ENCODE data around the gene RASGRP2. TPM values are rescaled to one million over a fixed set of nuclear protein-coding genes. Genes with fewer than 3 reads are reported as not detected.

RASGRP2 gene
- total and polyA plus RNA-seq, 7 experiments from 2014 or later: 197 to 697 (median 577) TPM

GRCh38 chr11:64759722-64760719 lies 16.1 kb upstream of the RASGRP2 start, which contains the start of gene PYGM:
PYGM (minus strand) TSS chr11:64759974; CDS start chr11:64759898, 76 bp downstream.
- ChIA-PET CTCF (interaction anchor here (0.9 to 19.1 kb wide), 6 partner anchors 8 to 556 kb away, joined by 3 to 305 read pairs (median 6); partner anchors contain the start of genes RASGRP2 and SF1), POLR2A (interaction anchor here (0.6 to 39.7 kb wide), 7 partner anchors 5 to 430 kb away, joined by 3 to 1956 read pairs (median 4); partner anchors contain the start of genes PYGM, RASGRP2 and SF1)
- peak within 1 kb of the TSS; percentile 49 for H3K27ac ChIP-seq (ENCODE audit: low read depth, low read length)
- Mint-ChIP-seq H3K4me1 (peaks cover 44 to 74% (median 62%) of the 10 kb centered on the region in 7 donors), H3K27ac (peak within 1 kb of the TSS; percentile 86 to 95 (median 92)), H3K36me3 (peaks cover 12 to 25% (median 16%) of the 10 kb centered on the region in 5 donors), H3K4me3 (peak within 1 kb of the TSS; percentile 54 to 96 (median 75)), H3K27me3 (no peaks in the 10 kb centered on the region), H3K9me3 (peaks cover 0 to 9% (median 0%) of the 10 kb centered on the region in 11 donors)
- peaks cover 51 to 70% of the 10 kb centered on the region in 2 donors for H3K4me1 ChIP-seq (ENCODE audit: control insufficient read depth in 2 of 2, insufficient read depth in 2 of 2, low read length in 2 of 2)
- no peaks in the 10 kb centered on the region for H3K27me3 ChIP-seq (ENCODE audit: control insufficient read depth in 2 of 2, insufficient read depth in 2 of 2, low read length in 2 of 2)
- H3K9me3 ChIP-seq (ENCODE audit: control insufficient read depth in 2 of 3, low read length in 3 of 3): no peaks in the 10 kb centered on the region
- intact Hi-C loops (cut with micrococcal nuclease): no loop called here
- peak in 1 of 9 donors; percentile 24 for DNase-seq
- peaks cover 0 to 20% (median 4%) of the 10 kb centered on the region in 3 experiments for H3K36me3 ChIP-seq (ENCODE audit: control insufficient read depth in 2 of 3, insufficient read depth in 3 of 3, low read length in 3 of 3)
- ATAC-seq: no peak
- H3K4me3 ChIP-seq (ENCODE audit: low read length): no peak within 1 kb of the TSS

- Histone ChIP-seq H3K4me3 (ENCODE audit: low read length) (no peak overlapping the region), H3K27me3 (ENCODE audit: control insufficient read depth in 2 of 2, insufficient read depth in 2 of 2, low read length in 2 of 2) (no peaks in the 10 kb centered on the region), H3K36me3 (ENCODE audit: control insufficient read depth in 2 of 3, insufficient read depth in 3 of 3, low read length in 3 of 3) (peaks cover 0 to 19% (median 0%) of the 10 kb centered on the region in 3 experiments), H3K9me3 (ENCODE audit: control insufficient read depth in 2 of 3, low read length in 3 of 3) (no peaks in the 10 kb centered on the region), H3K27ac (ENCODE audit: low read depth, low read length) (peak overlapping the region; percentile 11), H3K4me1 (ENCODE audit: control insufficient read depth in 2 of 2, insufficient read depth in 2 of 2, low read length in 2 of 2) (peaks cover 43 to 64% of the 10 kb centered on the region in 2 donors)
- no peak for ATAC-seq
- peaks cover 0 to 6% (median 0%) of the 10 kb centered on the region in 11 donors for H3K9me3 Mint-ChIP-seq
- ChIA-PET POLR2A (interaction anchor here (1.2 to 39.7 kb wide), 3 partner anchors 6 to 89 kb away, joined by 3 to 1956 read pairs (median 1956); partner anchors contain the start of genes PYGM, RASGRP2 and SF1), CTCF (interaction anchor here (0.9 to 19.1 kb wide), 3 partner anchors 9 to 25 kb away, joined by 3 to 305 read pairs (median 3); partner anchors contain the start of gene RASGRP2)
- intact Hi-C loops (cut with micrococcal nuclease): no loop called here
- H3K4me3 Mint-ChIP-seq: peak overlapping the region in 5 of 10 donors; percentile 41 to 96 (median 54)
- H3K27ac Mint-ChIP-seq: peak overlapping the region; percentile 18 to 94 (median 87)
- DNase-seq: peak in 1 of 9 donors; percentile 24
- no peaks in the 10 kb centered on the region for H3K27me3 Mint-ChIP-seq
- peaks cover 36 to 66% (median 54%) of the 10 kb centered on the region in 7 donors for H3K4me1 Mint-ChIP-seq
- H3K36me3 Mint-ChIP-seq: peaks cover 5 to 17% (median 8%) of the 10 kb centered on the region in 5 donors
Observed at GRCh38 chr11:64759131-64759721, 15.3 kb upstream of the RASGRP2 start.

- intact Hi-C loops (cut with micrococcal nuclease): no loop called here
- H3K27me3 ChIP-seq (ENCODE audit: control insufficient read depth in 2 of 2, insufficient read depth in 2 of 2, low read length in 2 of 2): no peaks in the 10 kb centered on the region
- Mint-ChIP-seq H3K4me1 (peaks cover 33 to 59% (median 47%) of the 10 kb centered on the region in 7 donors), H3K9me3 (peaks cover 0 to 6% (median 0%) of the 10 kb centered on the region in 11 donors), H3K27me3 (no peaks in the 10 kb centered on the region), H3K27ac (peak overlapping the region in 8 of 9 donors; percentile 18 to 90 (median 66)), H3K36me3 (peaks cover 4 to 13% (median 7%) of the 10 kb centered on the region in 5 donors), H3K4me3 (peak overlapping the region in 1 of 10 donors; percentile 41)
- peaks cover 0 to 24% (median 0%) of the 10 kb centered on the region in 3 experiments for H3K36me3 ChIP-seq (ENCODE audit: control insufficient read depth in 2 of 3, insufficient read depth in 3 of 3, low read length in 3 of 3)
- H3K4me3 ChIP-seq (ENCODE audit: low read length): no peak overlapping the region
- DNase-seq (peak in 1 of 9 donors; percentile 21), ATAC-seq (no peak)
- H3K4me1 ChIP-seq (ENCODE audit: control insufficient read depth in 2 of 2, insufficient read depth in 2 of 2, low read length in 2 of 2): peaks cover 36 to 57% of the 10 kb centered on the region in 2 donors
- ChIA-PET POLR2A (interaction anchor here (0.6 to 39.7 kb wide), 5 partner anchors 6 to 112 kb away, joined by 3 to 1956 read pairs (median 4); partner anchors contain the start of genes PYGM, RASGRP2 and SF1), CTCF (interaction anchor here (19.1 kb wide), 1 partner anchor 11 kb away, joined by 305 read pairs; the partner anchor contains the start of gene RASGRP2)
- no peaks in the 10 kb centered on the region for H3K9me3 ChIP-seq (ENCODE audit: control insufficient read depth in 2 of 3, low read length in 3 of 3)
- H3K27ac ChIP-seq (ENCODE audit: low read depth, low read length): peak overlapping the region; percentile 11
Observed at GRCh38 chr11:64758330-64759079, 14.6 kb upstream of the RASGRP2 start.

GRCh38 chr11:64757549-64758329 lies 13.8 kb upstream of the RASGRP2 start:
- H3K9me3 Mint-ChIP-seq: peaks cover 0 to 6% (median 0%) of the 10 kb centered on the region in 11 donors
- H3K36me3 ChIP-seq (ENCODE audit: control insufficient read depth in 2 of 3, insufficient read depth in 3 of 3, low read length in 3 of 3): peaks cover 0 to 22% (median 0%) of the 10 kb centered on the region in 3 experiments
- DNase-seq (no peak), ATAC-seq (no peak)
- peak overlapping the region in 7 of 9 donors; percentile 15 to 79 (median 59) for H3K27ac Mint-ChIP-seq
- H3K27me3 ChIP-seq (ENCODE audit: control insufficient read depth in 2 of 2, insufficient read depth in 2 of 2, low read length in 2 of 2): no peaks in the 10 kb centered on the region
- H3K36me3 Mint-ChIP-seq: peaks cover 3 to 18% (median 4%) of the 10 kb centered on the region in 5 donors
- intact Hi-C loops (cut with micrococcal nuclease): no loop called here
- no peak overlapping the region for H3K4me3 ChIP-seq (ENCODE audit: low read length)
- no peaks in the 10 kb centered on the region for H3K9me3 ChIP-seq (ENCODE audit: control insufficient read depth in 2 of 3, low read length in 3 of 3)
- no peaks in the 10 kb centered on the region for H3K27me3 Mint-ChIP-seq
- H3K4me1 ChIP-seq (ENCODE audit: control insufficient read depth in 2 of 2, insufficient read depth in 2 of 2, low read length in 2 of 2): peaks cover 28 to 49% of the 10 kb centered on the region in 2 donors
- H3K4me1 Mint-ChIP-seq: peaks cover 28 to 56% (median 44%) of the 10 kb centered on the region in 7 donors
- H3K4me3 Mint-ChIP-seq: peak overlapping the region in 1 of 10 donors; percentile 32
- CTCF ChIA-PET: interaction anchor here (0.5 kb wide), 1 partner anchor 317 kb away, joined by 4 read pairs; no protein-coding TSS in a partner anchor
- POLR2A ChIA-PET: interaction anchor here (0.6 to 39.7 kb wide), 5 partner anchors 6 to 113 kb away, joined by 3 to 1956 read pairs (median 4); partner anchors contain the start of genes PYGM, RASGRP2 and SF1
- peak overlapping the region; percentile 31 for H3K27ac ChIP-seq (ENCODE audit: low read depth, low read length)

- DNase-seq (peak in 1 of 9 donors; percentile 11), ATAC-seq (no peak)
- intact Hi-C loops (cut with micrococcal nuclease): no loop called here
- ChIA-PET CTCF (interaction anchor here (18.4 kb wide), 1 partner anchor 12 kb away, joined by 305 read pairs; the partner anchor contains the start of gene PYGM), POLR2A (interaction anchor here (30.7 to 39.7 kb wide), 2 partner anchors 4 to 9 kb away, joined by 1956 read pairs; partner anchors contain the start of genes PYGM, RASGRP2 and SF1)
- Mint-ChIP-seq H3K4me1 (peaks cover 17 to 55% (median 42%) of the 10 kb centered on the region in 7 donors), H3K4me3 (no peak overlapping the region), H3K36me3 (peaks cover 1 to 24% (median 4%) of the 10 kb centered on the region in 5 donors), H3K27me3 (no peaks in the 10 kb centered on the region), H3K27ac (peak overlapping the region in 3 of 9 donors; percentile 12 to 28 (median 19)), H3K9me3 (no peaks in the 10 kb centered on the region)
- Histone ChIP-seq H3K4me1 (ENCODE audit: control insufficient read depth in 2 of 2, insufficient read depth in 2 of 2, low read length in 2 of 2) (peaks cover 16 to 30% of the 10 kb centered on the region in 2 donors), H3K9me3 (ENCODE audit: control insufficient read depth in 2 of 3, low read length in 3 of 3) (no peaks in the 10 kb centered on the region), H3K27ac (ENCODE audit: low read depth, low read length) (no peak overlapping the region), H3K27me3 (ENCODE audit: control insufficient read depth in 2 of 2, insufficient read depth in 2 of 2, low read length in 2 of 2) (no peaks in the 10 kb centered on the region), H3K4me3 (ENCODE audit: low read length) (no peak overlapping the region), H3K36me3 (ENCODE audit: control insufficient read depth in 2 of 3, insufficient read depth in 3 of 3, low read length in 3 of 3) (peaks cover 0 to 37% (median 0%) of the 10 kb centered on the region in 3 experiments)
Observed at GRCh38 chr11:64755681-64756361, 11.9 kb upstream of the RASGRP2 start.
